Endothelial cell (in vitro differentiated cells): ENCODE data around the gene NOP9. TPM values are rescaled to one million over a fixed set of nuclear protein-coding genes. Genes with fewer than 3 reads are reported as not detected.

Experiments
- DNase-seq: peaks from one replicate; pipeline ENCODE4 v3.0.0; 2021; ENCODE audit warnings: low spot score
- H3K27ac Mint-ChIP-seq: one replicate; pipeline ENCODE4 v1.8.0; 2021; ENCODE audit warnings: mixed read lengths, inconsistent platforms; ENCODE audit not compliant: unreplicated experiment
- H3K27me3 Mint-ChIP-seq: one replicate; pipeline ENCODE4 v1.8.0; 2021; ENCODE audit warnings: mild to moderate bottlenecking, moderate library complexity, mixed read lengths, inconsistent platforms; ENCODE audit not compliant: unreplicated experiment
- H3K36me3 Mint-ChIP-seq: one replicate; pipeline ENCODE4 v1.8.0; 2021; ENCODE audit warnings: mild to moderate bottlenecking, low read depth, mixed read lengths, inconsistent platforms; ENCODE audit not compliant: unreplicated experiment
- H3K4me1 Mint-ChIP-seq: one replicate; pipeline ENCODE4 v1.8.0; 2021; ENCODE audit warnings: mild to moderate bottlenecking, mixed read lengths, inconsistent platforms; ENCODE audit not compliant: unreplicated experiment
- H3K4me3 Mint-ChIP-seq: one replicate; pipeline ENCODE4 v1.8.0; 2021; ENCODE audit warnings: mild to moderate bottlenecking, mixed read lengths, inconsistent platforms; ENCODE audit not compliant: unreplicated experiment
- H3K9me3 Mint-ChIP-seq: one replicate; pipeline ENCODE4 v1.8.0; 2021; ENCODE audit warnings: mixed read lengths, inconsistent platforms; ENCODE audit not compliant: unreplicated experiment
- CTCF ChIP-seq: fragments of 200-600 bp; sonication (generic); IDR thresholded peaks from one replicate; pipeline ENCODE4 v1.5.0; 2021; ENCODE audit warnings: antibody characterized with exemption; ENCODE audit not compliant: unreplicated experiment
- total RNA-seq: library from RNA; stranded (reverse); fragmentation: NEBNext Ultra II Directional; extraction: Animal tissue kit (Norgen Biotek cat#: 25700); gene quantifications from one replicate; pipeline ENCODE4 v1.2.1, GENCODE V29; 2021; ENCODE audit not compliant: unreplicated experiment

Gene NOP9
- total RNA-seq, 1 donor from 2014 or later, result 27.2 TPM

GRCh38 chr14:24258119-24258518, 41.5 kb upstream of the NOP9 start:
- peaks cover 15% of the 10 kb centered on the region for H3K27me3 Mint-ChIP-seq
- peaks cover 9% of the 10 kb centered on the region for H3K4me1 Mint-ChIP-seq
- H3K36me3 Mint-ChIP-seq, result no peaks in the 10 kb centered on the region
- no peak overlapping the region for H3K27ac Mint-ChIP-seq
- no peak for DNase-seq
- no peak for TF ChIP-seq CTCF
- no peaks in the 10 kb centered on the region for H3K9me3 Mint-ChIP-seq
- H3K4me3 Mint-ChIP-seq, result peak overlapping the region; percentile 68

- no peak for DNase-seq
- Mint-ChIP-seq H3K9me3 (no peaks in the 10 kb centered on the region), H3K4me3 (peak overlapping the region; percentile 68), H3K27ac (no peak overlapping the region), H3K27me3 (peaks cover 14% of the 10 kb centered on the region), H3K4me1 (peaks cover 9% of the 10 kb centered on the region), H3K36me3 (no peaks in the 10 kb centered on the region)
- no peak for TF ChIP-seq CTCF
Observed at GRCh38 chr14:24258548-24259265, 40.9 kb upstream of the NOP9 start.

- no peak for DNase-seq
- Mint-ChIP-seq H3K27ac (peak overlapping the region; percentile 30), H3K9me3 (no peaks in the 10 kb centered on the region), H3K27me3 (peaks cover 8% of the 10 kb centered on the region), H3K4me1 (peaks cover 9% of the 10 kb centered on the region), H3K36me3 (no peaks in the 10 kb centered on the region), H3K4me3 (no peak overlapping the region)
- TF ChIP-seq CTCF, result no peak
Observed at GRCh38 chr14:24259282-24260025, 40.2 kb upstream of the NOP9 start.

- H3K36me3 Mint-ChIP-seq, result no peaks in the 10 kb centered on the region
Observed at GRCh38 chr14:24260026-24260779, 39.4 kb upstream of the NOP9 start.

More at GRCh38 chr14:24260026-24260779, 39.4 kb upstream of the NOP9 start:
- no peaks in the 10 kb centered on the region for H3K9me3 Mint-ChIP-seq
- TF ChIP-seq CTCF, result no peak
- peaks cover 8% of the 10 kb centered on the region for H3K27me3 Mint-ChIP-seq
- no peak overlapping the region for H3K4me3 Mint-ChIP-seq
- H3K4me1 Mint-ChIP-seq, result peaks cover 9% of the 10 kb centered on the region
- no peak for DNase-seq
- H3K27ac Mint-ChIP-seq, result peak overlapping the region; percentile 30
